ENCODE results near the gene KRT14. TPM values are rescaled to one million over a fixed set of nuclear protein-coding genes. Genes with fewer than 3 reads are reported as not detected.

Gene KRT14
- total RNA-seq, 1 experiment from 2014 or later, result not detected

DNA sequence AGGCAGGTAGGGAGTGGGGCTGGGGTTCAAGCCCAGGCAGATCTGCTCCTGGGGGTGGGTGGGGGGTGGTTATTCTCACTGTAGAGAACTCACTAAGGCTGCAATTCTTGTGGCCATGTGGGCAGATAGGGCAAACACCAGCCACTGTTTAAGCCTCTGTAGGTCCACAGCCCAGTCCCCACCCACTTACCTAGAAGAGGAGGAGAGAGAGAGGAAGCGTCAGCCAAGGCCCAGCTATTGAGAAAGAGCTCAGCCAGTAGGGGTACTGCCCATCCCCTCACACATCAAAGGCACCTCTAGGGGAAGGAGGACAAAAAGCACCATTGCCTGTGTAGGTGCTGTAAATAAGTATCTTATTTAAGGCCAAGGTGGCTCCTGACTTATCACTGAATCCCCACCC is 13.0 kb upstream of the KRT14 start:
- Histone ChIP-seq H3K4me1 (ENCODE audit: control insufficient read depth, insufficient read depth, low read length) (peaks cover 18% of the 10 kb centered on the region), H3K9me3 (ENCODE audit: control insufficient read depth, insufficient read depth, low read depth, low read length) (no peaks in the 10 kb centered on the region), H3K27ac (ENCODE audit: low read length) (0 out of 2 replicates have a peak overlapping the region, but pooled peaks have one; percentile 8), H3K36me3 (ENCODE audit: control insufficient read depth, insufficient read depth, low read length) (no peaks in the 10 kb centered on the region), H3K27me3 (ENCODE audit: control insufficient read depth, insufficient read depth, low read length) (no peaks in the 10 kb centered on the region), H3K4me3 (ENCODE audit: low read depth in 2 of 2, low read length in 2 of 2) (no peak overlapping the region)
- ChIA-PET CTCF (interaction anchor here (0.7 kb wide), 1 partner anchor 34 kb away, joined by 4 read pairs; no protein-coding TSS in a partner anchor), POLR2A (no interaction called here)
- intact Hi-C loops (cut with micrococcal nuclease; ENCODE audit: unreplicated experiment) (no loop called here), in situ Hi-C loops (cut with HindIII; ENCODE audit: low pct_unique_long_range_greater_than_20kb, low sequenced_read_pairs) (no loop called here)
- DNase-seq (ENCODE audit: low read depth, low spot score) (no peak), ATAC-seq (no peak)
- no TSS peak for BruUV-seq (replicated peaks)
- no peak for TF ChIP-seq POLR2AphosphoS5 (IDR thresholded peaks at IDR 0.05; ENCODE audit: low read depth, low read length)
- TF ChIP-seq, protein P1, sequence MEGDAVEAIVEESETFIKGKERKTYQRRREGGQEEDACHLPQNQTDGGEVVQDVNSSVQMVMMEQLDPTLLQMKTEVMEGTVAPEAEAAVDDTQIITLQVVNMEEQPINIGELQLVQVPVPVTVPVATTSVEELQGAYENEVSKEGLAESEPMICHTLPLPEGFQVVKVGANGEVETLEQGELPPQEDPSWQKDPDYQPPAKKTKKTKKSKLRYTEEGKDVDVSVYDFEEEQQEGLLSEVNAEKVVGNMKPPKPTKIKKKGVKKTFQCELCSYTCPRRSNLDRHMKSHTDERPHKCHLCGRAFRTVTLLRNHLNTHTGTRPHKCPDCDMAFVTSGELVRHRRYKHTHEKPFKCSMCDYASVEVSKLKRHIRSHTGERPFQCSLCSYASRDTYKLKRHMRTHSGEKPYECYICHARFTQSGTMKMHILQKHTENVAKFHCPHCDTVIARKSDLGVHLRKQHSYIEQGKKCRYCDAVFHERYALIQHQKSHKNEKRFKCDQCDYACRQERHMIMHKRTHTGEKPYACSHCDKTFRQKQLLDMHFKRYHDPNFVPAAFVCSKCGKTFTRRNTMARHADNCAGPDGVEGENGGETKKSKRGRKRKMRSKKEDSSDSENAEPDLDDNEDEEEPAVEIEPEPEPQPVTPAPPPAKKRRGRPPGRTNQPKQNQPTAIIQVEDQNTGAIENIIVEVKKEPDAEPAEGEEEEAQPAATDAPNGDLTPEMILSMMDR (IDR thresholded peaks at IDR 0.05), result no peak
- TF ChIP-seq, protein P2, sequence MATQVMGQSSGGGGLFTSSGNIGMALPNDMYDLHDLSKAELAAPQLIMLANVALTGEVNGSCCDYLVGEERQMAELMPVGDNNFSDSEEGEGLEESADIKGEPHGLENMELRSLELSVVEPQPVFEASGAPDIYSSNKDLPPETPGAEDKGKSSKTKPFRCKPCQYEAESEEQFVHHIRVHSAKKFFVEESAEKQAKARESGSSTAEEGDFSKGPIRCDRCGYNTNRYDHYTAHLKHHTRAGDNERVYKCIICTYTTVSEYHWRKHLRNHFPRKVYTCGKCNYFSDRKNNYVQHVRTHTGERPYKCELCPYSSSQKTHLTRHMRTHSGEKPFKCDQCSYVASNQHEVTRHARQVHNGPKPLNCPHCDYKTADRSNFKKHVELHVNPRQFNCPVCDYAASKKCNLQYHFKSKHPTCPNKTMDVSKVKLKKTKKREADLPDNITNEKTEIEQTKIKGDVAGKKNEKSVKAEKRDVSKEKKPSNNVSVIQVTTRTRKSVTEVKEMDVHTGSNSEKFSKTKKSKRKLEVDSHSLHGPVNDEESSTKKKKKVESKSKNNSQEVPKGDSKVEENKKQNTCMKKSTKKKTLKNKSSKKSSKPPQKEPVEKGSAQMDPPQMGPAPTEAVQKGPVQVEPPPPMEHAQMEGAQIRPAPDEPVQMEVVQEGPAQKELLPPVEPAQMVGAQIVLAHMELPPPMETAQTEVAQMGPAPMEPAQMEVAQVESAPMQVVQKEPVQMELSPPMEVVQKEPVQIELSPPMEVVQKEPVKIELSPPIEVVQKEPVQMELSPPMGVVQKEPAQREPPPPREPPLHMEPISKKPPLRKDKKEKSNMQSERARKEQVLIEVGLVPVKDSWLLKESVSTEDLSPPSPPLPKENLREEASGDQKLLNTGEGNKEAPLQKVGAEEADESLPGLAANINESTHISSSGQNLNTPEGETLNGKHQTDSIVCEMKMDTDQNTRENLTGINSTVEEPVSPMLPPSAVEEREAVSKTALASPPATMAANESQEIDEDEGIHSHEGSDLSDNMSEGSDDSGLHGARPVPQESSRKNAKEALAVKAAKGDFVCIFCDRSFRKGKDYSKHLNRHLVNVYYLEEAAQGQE (IDR thresholded peaks at IDR 0.05; ENCODE audit: insufficient read depth in 1 of 2, low read depth in 2 of 2, low read length in 1 of 2), result no peak
- TF ChIP-seq TCF7L2 (IDR thresholded peaks at IDR 0.05; ENCODE audit: low read depth, low read length), result no peak
- TF ChIP-seq SIN3A (IDR thresholded peaks at IDR 0.05; ENCODE audit: borderline replicate concordance, insufficient read depth, low read depth, low read length), result no peak

DNA sequence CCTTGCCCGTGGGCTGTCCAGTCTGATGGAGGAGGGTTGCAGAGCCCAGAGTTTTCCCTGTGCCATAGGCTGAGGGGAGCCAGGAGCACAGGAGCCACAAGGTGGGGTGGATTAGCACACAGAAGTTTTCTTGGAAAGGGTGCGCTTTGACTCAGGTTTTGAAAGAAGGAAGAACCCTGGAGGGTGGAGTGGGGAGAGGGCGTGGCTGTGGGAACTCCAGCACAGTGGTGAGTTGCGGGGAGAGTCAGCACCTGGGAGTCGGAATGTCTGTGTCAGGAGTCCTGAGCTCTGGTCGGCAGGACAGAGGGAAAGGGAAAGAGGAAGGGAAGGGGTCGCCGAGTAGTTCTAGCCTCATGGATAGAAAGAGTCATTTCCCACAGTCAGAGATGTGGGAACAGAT is 8.9 kb upstream of the KRT14 start:
- Histone ChIP-seq H3K36me3 (ENCODE audit: control insufficient read depth, insufficient read depth, low read length) (no peaks in the 10 kb centered on the region), H3K4me3 (ENCODE audit: low read depth in 2 of 2, low read length in 2 of 2) (no peak overlapping the region), H3K27me3 (ENCODE audit: control insufficient read depth, insufficient read depth, low read length) (no peaks in the 10 kb centered on the region), H3K4me1 (ENCODE audit: control insufficient read depth, insufficient read depth, low read length) (peaks cover 4% of the 10 kb centered on the region; the same call in 1 of the 2 replicates), H3K9me3 (ENCODE audit: control insufficient read depth, insufficient read depth, low read depth, low read length) (no peaks in the 10 kb centered on the region), H3K27ac (ENCODE audit: low read length) (no peak overlapping the region)
- ATAC-seq, result no peak
- TF ChIP-seq TCF7L2 (IDR thresholded peaks at IDR 0.05; ENCODE audit: low read depth, low read length), result no peak
- intact Hi-C loops (cut with micrococcal nuclease; ENCODE audit: unreplicated experiment), result no loop called here
- ChIA-PET POLR2A (no interaction called here), CTCF (no interaction called here)
- in situ Hi-C loops (cut with HindIII; ENCODE audit: low pct_unique_long_range_greater_than_20kb, low sequenced_read_pairs), result no loop called here
- BruUV-seq (replicated peaks), result no TSS peak
- DNase-seq (ENCODE audit: low read depth, low spot score), result no peak

DNA sequence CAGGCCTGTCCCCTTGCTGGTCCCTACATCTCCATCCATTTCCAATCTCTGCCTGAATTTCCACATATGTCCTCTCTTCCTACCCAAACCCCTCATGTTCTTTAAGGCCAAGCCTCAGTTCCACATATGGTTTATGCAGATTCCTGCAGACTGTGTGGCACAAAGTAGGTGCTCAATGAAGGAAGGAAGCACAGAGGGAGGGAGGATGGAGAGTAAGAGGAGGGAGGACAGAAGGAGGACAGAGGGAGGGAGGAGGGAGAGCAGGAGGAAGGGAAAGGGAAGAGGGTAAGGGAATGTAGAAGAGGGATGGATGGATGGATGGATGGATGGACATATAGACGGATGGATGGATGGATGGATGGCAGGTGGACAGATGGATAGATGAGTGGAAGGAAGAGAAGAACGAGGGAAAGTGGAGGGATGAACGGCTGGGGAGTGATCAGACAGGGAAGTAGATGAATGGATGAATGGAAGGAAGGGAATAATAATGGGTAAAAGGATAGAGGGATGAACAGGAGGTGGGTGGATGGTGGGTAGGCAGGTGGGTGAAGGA is 7.7 kb upstream of the KRT14 start:
- Histone ChIP-seq H3K4me3 (ENCODE audit: low read depth in 2 of 2, low read length in 2 of 2) (no peak overlapping the region), H3K27me3 (ENCODE audit: control insufficient read depth, insufficient read depth, low read length) (no peaks in the 10 kb centered on the region), H3K36me3 (ENCODE audit: control insufficient read depth, insufficient read depth, low read length) (no peaks in the 10 kb centered on the region), H3K9me3 (ENCODE audit: control insufficient read depth, insufficient read depth, low read depth, low read length) (no peaks in the 10 kb centered on the region), H3K27ac (ENCODE audit: low read length) (no peak overlapping the region), H3K4me1 (ENCODE audit: control insufficient read depth, insufficient read depth, low read length) (no peaks in the 10 kb centered on the region)
- intact Hi-C loops (cut with micrococcal nuclease; ENCODE audit: unreplicated experiment), result loop anchor here (5.0 kb wide), 1 partner anchor 53 kb away; no protein-coding TSS in a partner anchor
- ChIA-PET CTCF (no interaction called here), POLR2A (no interaction called here)
- ATAC-seq (no peak), DNase-seq (ENCODE audit: low read depth, low spot score) (no peak)
- no TSS peak for BruUV-seq (replicated peaks)
- no peak for TF ChIP-seq POLR2AphosphoS5 (IDR thresholded peaks at IDR 0.05; ENCODE audit: low read depth, low read length)
- no peak for TF ChIP-seq SIN3A (IDR thresholded peaks at IDR 0.05; ENCODE audit: borderline replicate concordance, insufficient read depth, low read depth, low read length)
- TF ChIP-seq, protein P2 (IDR thresholded peaks at IDR 0.05; ENCODE audit: insufficient read depth in 1 of 2, low read depth in 2 of 2, low read length in 1 of 2), result no peak
- no peak for TF ChIP-seq TCF7L2 (IDR thresholded peaks at IDR 0.05; ENCODE audit: low read depth, low read length)
- TF ChIP-seq, protein P1 (IDR thresholded peaks at IDR 0.05), result no peak
- in situ Hi-C loops (cut with HindIII; ENCODE audit: low pct_unique_long_range_greater_than_20kb, low sequenced_read_pairs), result no loop called here

Data from Panc1 (cell line).